HCT116 (cell line): ENCODE measurements around the gene FBN1. TPM values are rescaled to one million over a fixed set of nuclear protein-coding genes. Genes with fewer than 3 reads are reported as not detected.

Experiments used
- ATAC-seq: fragments of 200-7000 bp; cut with Tn5 transposase; 2 replicates; pipeline ENCODE4 v1.9.1; 2020; ENCODE audit warnings: mild to moderate bottlenecking, moderate library complexity
- BruUV-seq: library from RNA; stranded (reverse); fragments of 400-500 nt; replicated peaks from 2 replicates; lab custom pipeline; 2021; lab: Mats Ljungman, UMichigan
- CTCF ChIA-PET: fragments of 300-600 bp; sonication (Branson Sonifier 250); formaldehyde crosslinking; loops from one replicate; lab custom pipeline; 2021; ENCODE audit warnings: antibody characterized with exemption; lab: Charles Lee
- POLR2A ChIA-PET: fragments of 300-600, 350-600 bp; sonication (Branson Sonifier 250); formaldehyde crosslinking; loops from one replicate; lab custom pipeline; 2021; ENCODE audit warnings: antibody characterized with exemption; lab: Charles Lee
- RAD21 ChIA-PET, 2 experiments: fragments of 300-600 bp; sonication (Branson Sonifier 250); formaldehyde crosslinking; loops; one replicate each; lab custom pipeline; 2023; ENCODE audit warnings: low total read pairs in 2 of 2; ENCODE audit not compliant: uncharacterized antibody in 2 of 2, unreplicated experiment in 2 of 2, low non-redundant PET in 1 of 2; lab: Charles Lee
- DNase-seq: peaks from one replicate; pipeline ENCODE4 v3.0.0-alpha.2; 2010; ENCODE audit warnings: low read depth, low spot score
- H2AFZ ChIP-seq: fragments of 200-600 bp; shearing (Covaris generic), sonication (generic); 2 replicates; pipeline ENCODE4 v1.6.1; 2017; ENCODE audit warnings: low read depth, mixed run types, mixed read lengths, antibody characterized with exemption, low read length; ENCODE audit not compliant: poor library complexity, severe bottlenecking
- H3K27ac ChIP-seq: 2 replicates; pipeline ENCODE4 v1.5.1; 2012; ENCODE audit warnings: low read depth, low read length
- H3K27me3 ChIP-seq: fragments of 200-600 bp; sonication (generic); 2 replicates; pipeline ENCODE4 v1.6.1; 2016; ENCODE audit warnings: mixed run types, low read length, mixed read lengths; ENCODE audit not compliant: insufficient read depth
- H3K36me3 ChIP-seq, 2 experiments: fragments of 200-500 bp in 1 of 2; fragments of 200-600 bp in 1 of 2; sonication (Bioruptor generic) in 1 of 2; sonication (generic) in 1 of 2; 2 replicates each; pipeline versions ENCODE4 v1.5.1 to v1.6.1; 2014 to 2016; ENCODE audit warnings: low read length in 2 of 2, inconsistent platforms in 1 of 2, mixed read lengths in 1 of 2, mixed run types in 1 of 2; ENCODE audit not compliant: insufficient read depth in 2 of 2, control insufficient read depth in 1 of 2
- H3K4me1 ChIP-seq, 2 experiments: fragments of 200-600 bp in 1 of 2; sonication (generic) in 1 of 2; 2 replicates each; pipeline versions ENCODE4 v1.5.1 to v1.6.1; 2012 to 2017; ENCODE audit warnings: low read length in 2 of 2, inconsistent platforms in 1 of 2, mild to moderate bottlenecking in 1 of 2, mixed read lengths in 1 of 2, mixed run types in 1 of 2, moderate library complexity in 1 of 2; ENCODE audit not compliant: insufficient read depth in 2 of 2, control insufficient read depth in 1 of 2
- H3K4me2 ChIP-seq: fragments of 200-600 bp; sonication (generic); 2 replicates; pipeline ENCODE4 v1.6.1; 2017; ENCODE audit warnings: mixed run types, low read length, mixed read lengths
- H3K4me3 ChIP-seq, 2 experiments: fragments of 200-600 bp in 1 of 2; sonication (generic) in 1 of 2; replicated peaks in 1 of 2; 2 replicates each; pipeline ENCODE4 v1.5.1; 2011 to 2016; ENCODE audit warnings: low read length in 2 of 2, control low read depth in 1 of 2, low read depth in 1 of 2, mild to moderate bottlenecking in 1 of 2, mixed read lengths in 1 of 2, mixed run types in 1 of 2
- H3K79me2 ChIP-seq: fragments of 200-600 bp; sonication (generic); 2 replicates; pipeline ENCODE4 v1.6.1; 2017; ENCODE audit warnings: mild to moderate bottlenecking, mixed run types, low read length, moderate library complexity, mixed read lengths; ENCODE audit not compliant: insufficient read depth
- H3K9ac ChIP-seq: fragments of 200-600 bp; sonication (generic); 2 replicates; pipeline ENCODE4 v1.6.1; 2016; ENCODE audit warnings: low read length, mixed read lengths
- H3K9me2 ChIP-seq: fragments of 200-600 bp; sonication (generic), shearing (Covaris generic); 2 replicates; pipeline ENCODE4 v1.6.1; 2017; ENCODE audit warnings: mixed run types, mild to moderate bottlenecking, moderate library complexity; ENCODE audit not compliant: insufficient read depth
- H3K9me3 ChIP-seq, 2 experiments: fragments of 200-500 bp in 1 of 2; fragments of 200-600 bp in 1 of 2; sonication (Bioruptor generic) in 1 of 2; sonication (generic) in 1 of 2; 2 replicates each; pipeline ENCODE4 v1.6.1; 2014 to 2017; ENCODE audit warnings: low read length in 2 of 2, mixed read lengths in 2 of 2, inconsistent platforms in 1 of 2, low read depth in 1 of 2, mild to moderate bottlenecking in 1 of 2, mixed run types in 1 of 2, moderate library complexity in 1 of 2; ENCODE audit not compliant: control insufficient read depth in 1 of 2, insufficient read depth in 1 of 2
- H4K20me1 ChIP-seq: fragments of 200-600 bp; sonication (generic), shearing (Covaris generic); 2 replicates; pipeline ENCODE4 v1.6.1; 2017; ENCODE audit warnings: mixed run types, mild to moderate bottlenecking, moderate library complexity; ENCODE audit not compliant: insufficient read depth
- EGR1 ChIP-seq: IDR thresholded peaks from 2 replicates; pipeline ENCODE4 v1.6.1; 2012; ENCODE audit warnings: low read depth
- ELF1 ChIP-seq: IDR thresholded peaks from 2 replicates; pipeline ENCODE4 v1.6.1; 2012; ENCODE audit warnings: low read depth, borderline replicate concordance
- EZH2phosphoT487 ChIP-seq: fragments of 200-600 bp; IDR thresholded peaks from 2 replicates; pipeline ENCODE4 v1.6.1; 2018; ENCODE audit warnings: antibody characterized with exemption, borderline replicate concordance
- FOSL1 ChIP-seq: IDR thresholded peaks from 2 replicates; pipeline ENCODE4 v1.6.1; 2012; ENCODE audit warnings: low read depth
- JUND ChIP-seq: IDR thresholded peaks from 2 replicates; pipeline ENCODE4 v1.6.1; 2012
- RAD21 ChIP-seq: IDR thresholded peaks from 2 replicates; pipeline ENCODE4 v1.6.1; 2012; ENCODE audit warnings: low read depth, mild to moderate bottlenecking
- SIN3A ChIP-seq: IDR thresholded peaks from 2 replicates; pipeline ENCODE4 v1.6.1; 2012; ENCODE audit warnings: low read depth
- SP1 ChIP-seq: IDR thresholded peaks from 2 replicates; pipeline ENCODE4 v1.6.1; 2012; ENCODE audit warnings: low read depth
- YY1 ChIP-seq: IDR thresholded peaks from 2 replicates; pipeline ENCODE4 v1.6.1; 2011; ENCODE audit warnings: low read length, low read depth, moderate library complexity, mild to moderate bottlenecking; ENCODE audit not compliant: insufficient replicate concordance; ENCODE audit errors: extremely low read depth
- ZNF274 ChIP-seq: fragments of 200-500 bp; sonication (Bioruptor generic); IDR thresholded peaks from 2 replicates; pipeline ENCODE4 v1.6.1; 2014; ENCODE audit warnings: mild to moderate bottlenecking, low read depth, low read length, inconsistent platforms
- intact Hi-C: fragments of 100-400 bp; cut with micrococcal nuclease; formaldehyde crosslinking; loops from 2 replicates; pipeline ENCODE4 v1.10.0; 2022
- total RNA-seq: library from RNA; stranded (reverse); gene quantifications from one replicate; pipeline ENCODE4 v1.2.1, GENCODE V29; 2021; ENCODE audit not compliant: unreplicated experiment
- TF ChIP-seq, protein P1 (sequence below), 3 experiments: fragments of 200-600 bp in 1 of 3; sonication (generic) in 1 of 3; IDR thresholded peaks in 2 of 3; conservative IDR thresholded peaks in 1 of 3; 2 replicates each; pipeline ENCODE4 v1.5.1; 2012 to 2017; ENCODE audit warnings: low read depth in 2 of 3, low read length in 2 of 3, antibody characterized with exemption in 1 of 3, borderline replicate concordance in 1 of 3, control low read depth in 1 of 3, mild to moderate bottlenecking in 1 of 3, mixed read lengths in 1 of 3, mixed run types in 1 of 3, moderate library complexity in 1 of 3; ENCODE audit not compliant: insufficient read depth in 1 of 3
- TF ChIP-seq, protein P2 (sequence below): IDR thresholded peaks from 2 replicates; pipeline ENCODE4 v1.6.1; 2012
- TF ChIP-seq, protein P3 (sequence below): IDR thresholded peaks from 2 replicates; pipeline ENCODE4 v1.6.1; 2012; ENCODE audit warnings: low read depth

FBN1 gene
- total RNA-seq, 1 experiment from 2014 or later = 1.7 TPM

DNA sequence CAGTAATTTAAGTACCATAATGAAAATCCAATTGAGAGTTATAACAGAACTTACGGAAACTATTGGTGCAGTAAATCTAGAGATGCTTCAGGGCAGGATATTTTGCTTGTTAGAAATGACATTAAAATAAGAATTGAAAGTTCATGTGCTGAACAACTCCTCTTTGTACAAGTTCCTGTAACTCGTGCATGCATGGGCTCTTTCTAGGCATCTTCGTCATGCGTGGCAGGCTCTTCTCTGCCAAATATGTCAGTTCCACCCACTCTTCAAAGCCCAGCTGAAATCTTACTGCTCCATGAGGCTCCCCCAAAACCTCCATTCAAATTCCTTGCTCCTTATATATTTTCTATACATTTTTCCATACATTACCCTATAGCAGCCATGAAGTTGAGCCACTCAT is 48.7 kb downstream of the FBN1 start:
- no peak for ATAC-seq
- H3K4me2 ChIP-seq = no peak overlapping the region
- no peak overlapping the region for H3K4me3 ChIP-seq

More for the DNA sequence above, 48.7 kb downstream of the FBN1 start:
- Histone ChIP-seq H4K20me1 (no peaks in the 10 kb centered on the region), H3K27me3 (no peaks in the 10 kb centered on the region), H3K9me2 (no peaks in the 10 kb centered on the region), H3K79me2 (no peaks in the 10 kb centered on the region), H3K9ac (no peak overlapping the region), H3K36me3 (no peaks in the 10 kb centered on the region), H3K4me1 (no peaks in the 10 kb centered on the region), H3K27ac (no peak overlapping the region), H2AFZ (no peak overlapping the region), H3K9me3 (no peaks in the 10 kb centered on the region)
- ChIA-PET RAD21 (no interaction called here), POLR2A (no interaction called here), CTCF (no interaction called here)
- no peak for DNase-seq
- intact Hi-C loops = no loop called here
- no peak for TF ChIP-seq SIN3A
- TF ChIP-seq ELF1 = no peak
- TF ChIP-seq RAD21 = no peak
- no peak for TF ChIP-seq EZH2phosphoT487
- TF ChIP-seq, protein P1, sequence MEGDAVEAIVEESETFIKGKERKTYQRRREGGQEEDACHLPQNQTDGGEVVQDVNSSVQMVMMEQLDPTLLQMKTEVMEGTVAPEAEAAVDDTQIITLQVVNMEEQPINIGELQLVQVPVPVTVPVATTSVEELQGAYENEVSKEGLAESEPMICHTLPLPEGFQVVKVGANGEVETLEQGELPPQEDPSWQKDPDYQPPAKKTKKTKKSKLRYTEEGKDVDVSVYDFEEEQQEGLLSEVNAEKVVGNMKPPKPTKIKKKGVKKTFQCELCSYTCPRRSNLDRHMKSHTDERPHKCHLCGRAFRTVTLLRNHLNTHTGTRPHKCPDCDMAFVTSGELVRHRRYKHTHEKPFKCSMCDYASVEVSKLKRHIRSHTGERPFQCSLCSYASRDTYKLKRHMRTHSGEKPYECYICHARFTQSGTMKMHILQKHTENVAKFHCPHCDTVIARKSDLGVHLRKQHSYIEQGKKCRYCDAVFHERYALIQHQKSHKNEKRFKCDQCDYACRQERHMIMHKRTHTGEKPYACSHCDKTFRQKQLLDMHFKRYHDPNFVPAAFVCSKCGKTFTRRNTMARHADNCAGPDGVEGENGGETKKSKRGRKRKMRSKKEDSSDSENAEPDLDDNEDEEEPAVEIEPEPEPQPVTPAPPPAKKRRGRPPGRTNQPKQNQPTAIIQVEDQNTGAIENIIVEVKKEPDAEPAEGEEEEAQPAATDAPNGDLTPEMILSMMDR (IDR thresholded peaks at IDR 0.05 in 2 of 3, conservative IDR thresholded peaks at IDR 0.05 in 1 of 3; ENCODE audit: borderline replicate concordance in 1 of 3, insufficient read depth in 1 of 3, low read depth in 2 of 3, low read length in 2 of 3) = no peak
- no peak for TF ChIP-seq SP1
- TF ChIP-seq, protein P2, sequence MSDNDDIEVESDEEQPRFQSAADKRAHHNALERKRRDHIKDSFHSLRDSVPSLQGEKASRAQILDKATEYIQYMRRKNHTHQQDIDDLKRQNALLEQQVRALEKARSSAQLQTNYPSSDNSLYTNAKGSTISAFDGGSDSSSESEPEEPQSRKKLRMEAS = no peak
- TF ChIP-seq ZNF274 = no peak
- TF ChIP-seq YY1 = no peak
- no peak for TF ChIP-seq FOSL1
- TF ChIP-seq EGR1 = no peak
- no peak for TF ChIP-seq JUND
- TF ChIP-seq, protein P3, sequence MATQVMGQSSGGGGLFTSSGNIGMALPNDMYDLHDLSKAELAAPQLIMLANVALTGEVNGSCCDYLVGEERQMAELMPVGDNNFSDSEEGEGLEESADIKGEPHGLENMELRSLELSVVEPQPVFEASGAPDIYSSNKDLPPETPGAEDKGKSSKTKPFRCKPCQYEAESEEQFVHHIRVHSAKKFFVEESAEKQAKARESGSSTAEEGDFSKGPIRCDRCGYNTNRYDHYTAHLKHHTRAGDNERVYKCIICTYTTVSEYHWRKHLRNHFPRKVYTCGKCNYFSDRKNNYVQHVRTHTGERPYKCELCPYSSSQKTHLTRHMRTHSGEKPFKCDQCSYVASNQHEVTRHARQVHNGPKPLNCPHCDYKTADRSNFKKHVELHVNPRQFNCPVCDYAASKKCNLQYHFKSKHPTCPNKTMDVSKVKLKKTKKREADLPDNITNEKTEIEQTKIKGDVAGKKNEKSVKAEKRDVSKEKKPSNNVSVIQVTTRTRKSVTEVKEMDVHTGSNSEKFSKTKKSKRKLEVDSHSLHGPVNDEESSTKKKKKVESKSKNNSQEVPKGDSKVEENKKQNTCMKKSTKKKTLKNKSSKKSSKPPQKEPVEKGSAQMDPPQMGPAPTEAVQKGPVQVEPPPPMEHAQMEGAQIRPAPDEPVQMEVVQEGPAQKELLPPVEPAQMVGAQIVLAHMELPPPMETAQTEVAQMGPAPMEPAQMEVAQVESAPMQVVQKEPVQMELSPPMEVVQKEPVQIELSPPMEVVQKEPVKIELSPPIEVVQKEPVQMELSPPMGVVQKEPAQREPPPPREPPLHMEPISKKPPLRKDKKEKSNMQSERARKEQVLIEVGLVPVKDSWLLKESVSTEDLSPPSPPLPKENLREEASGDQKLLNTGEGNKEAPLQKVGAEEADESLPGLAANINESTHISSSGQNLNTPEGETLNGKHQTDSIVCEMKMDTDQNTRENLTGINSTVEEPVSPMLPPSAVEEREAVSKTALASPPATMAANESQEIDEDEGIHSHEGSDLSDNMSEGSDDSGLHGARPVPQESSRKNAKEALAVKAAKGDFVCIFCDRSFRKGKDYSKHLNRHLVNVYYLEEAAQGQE = no peak
- BruUV-seq = no TSS peak
